Neural cell (in vitro differentiated cells): ENCODE measurements around the gene CUX1.

Experiments
- CTCF ChIP-seq: fragments of 450-650 bp; IDR thresholded peaks from 2 replicates; pipeline ENCODE4 v1.5.1; 2014; ENCODE audit warnings: antibody characterized with exemption, mild to moderate bottlenecking, moderate library complexity; ENCODE audit not compliant: poor library complexity, severe bottlenecking
- EP300 ChIP-seq: fragments of 450-650 bp; conservative IDR thresholded peaks from 2 replicates; pipeline ENCODE4 v1.6.1; 2014; ENCODE audit warnings: antibody characterized with exemption, mild to moderate bottlenecking, moderate library complexity; ENCODE audit not compliant: poor library complexity, severe bottlenecking
- EZH2 ChIP-seq: fragments of 200-600, 300-800 bp; shearing (Covaris generic), sonication (generic); IDR thresholded peaks from 2 replicates; pipeline ENCODE4 v1.6.1; 2014; ENCODE audit warnings: antibody characterized with exemption, low read length, borderline replicate concordance, mild to moderate bottlenecking; ENCODE audit not compliant: insufficient read depth, poor library complexity, severe bottlenecking
- MXI1 ChIP-seq: fragments of 450-650 bp; conservative IDR thresholded peaks from 2 replicates; pipeline ENCODE4 v1.6.1; 2014; ENCODE audit warnings: antibody characterized with exemption, mild to moderate bottlenecking; ENCODE audit not compliant: poor library complexity, severe bottlenecking
- POLR2AphosphoS5 ChIP-seq: IDR thresholded peaks from 2 replicates; pipeline ENCODE4 v1.6.1; 2012
- RAD21 ChIP-seq: fragments of 450-650 bp; conservative IDR thresholded peaks from 2 replicates; pipeline ENCODE4 v1.6.1; 2014; ENCODE audit warnings: antibody characterized with exemption, mild to moderate bottlenecking, moderate library complexity
- REST ChIP-seq: IDR thresholded peaks from 2 replicates; pipeline ENCODE4 v1.6.1; 2012; ENCODE audit warnings: borderline replicate concordance
- SMC3 ChIP-seq: fragments of 450-650 bp; conservative IDR thresholded peaks from 2 replicates; pipeline ENCODE4 v1.6.1; 2014; ENCODE audit warnings: antibody characterized with exemption, mild to moderate bottlenecking, moderate library complexity; ENCODE audit not compliant: poor library complexity
- TAF1 ChIP-seq: IDR thresholded peaks from 2 replicates; pipeline ENCODE4 v1.6.1; 2012; ENCODE audit warnings: low read depth

GRCh38 chr7:102296514-102296913 is 479.1 kb downstream of the CUX1 start:
- TF ChIP-seq EZH2, result no peak
- no peak for TF ChIP-seq TAF1
- no peak for TF ChIP-seq EP300
- no peak for TF ChIP-seq CTCF
- TF ChIP-seq MXI1, result no peak
- TF ChIP-seq SMC3, result no peak
- no peak for TF ChIP-seq RAD21
- no peak for TF ChIP-seq POLR2AphosphoS5
- TF ChIP-seq REST, result no peak
